GM19324 (cell line): ENCODE results near the gene GALNT14.

ENCODE experiments used
- ATAC-seq: cut with Tn5 transposase; IDR thresholded peaks from one replicate; pipeline ENCODE4 v1.9.1; 2021; ENCODE audit warnings: mild to moderate bottlenecking, moderate library complexity; ENCODE audit not compliant: unreplicated experiment, low FRiP score

The GALNT14 gene

DNA sequence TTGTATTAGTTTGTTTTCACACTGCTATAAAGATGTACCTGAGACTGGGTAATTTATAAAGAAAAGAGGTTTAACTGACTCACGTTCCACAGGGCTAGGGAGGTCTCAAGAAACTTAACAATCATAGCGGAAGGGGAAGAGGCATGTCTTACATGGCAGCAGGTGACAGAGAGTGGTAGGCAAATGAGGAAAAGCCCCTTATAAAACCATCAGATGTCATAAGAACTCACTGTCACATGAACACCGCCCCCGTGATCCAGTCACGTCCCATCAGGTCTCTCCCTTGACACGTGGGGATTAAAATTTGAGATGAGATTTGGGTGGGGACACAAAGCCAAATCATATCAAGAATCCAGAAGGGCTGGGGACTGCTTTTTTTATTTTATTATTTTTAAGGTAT lies 120.0 kb downstream of the GALNT14 start:
- ATAC-seq = no peak

DNA sequence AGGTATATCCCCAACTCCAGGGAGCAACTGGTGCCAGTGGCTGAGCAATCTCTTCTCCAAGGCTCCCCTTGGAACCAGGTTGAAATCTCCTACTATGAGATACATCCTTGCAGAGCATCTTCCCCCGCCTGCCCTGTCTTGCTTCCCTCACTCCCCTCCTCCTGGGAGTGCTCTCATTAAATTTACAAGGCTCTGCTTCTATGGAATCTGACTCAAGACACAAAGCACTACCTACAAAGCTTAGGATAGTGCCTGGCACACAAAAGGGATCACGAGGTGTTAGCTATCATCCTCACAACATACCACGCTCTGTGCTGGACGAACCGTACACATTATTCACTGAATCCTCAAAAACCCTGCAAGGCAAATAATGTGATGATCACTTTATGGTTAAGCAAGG lies 121.6 kb downstream of the GALNT14 start:
- ATAC-seq = no peak

DNA sequence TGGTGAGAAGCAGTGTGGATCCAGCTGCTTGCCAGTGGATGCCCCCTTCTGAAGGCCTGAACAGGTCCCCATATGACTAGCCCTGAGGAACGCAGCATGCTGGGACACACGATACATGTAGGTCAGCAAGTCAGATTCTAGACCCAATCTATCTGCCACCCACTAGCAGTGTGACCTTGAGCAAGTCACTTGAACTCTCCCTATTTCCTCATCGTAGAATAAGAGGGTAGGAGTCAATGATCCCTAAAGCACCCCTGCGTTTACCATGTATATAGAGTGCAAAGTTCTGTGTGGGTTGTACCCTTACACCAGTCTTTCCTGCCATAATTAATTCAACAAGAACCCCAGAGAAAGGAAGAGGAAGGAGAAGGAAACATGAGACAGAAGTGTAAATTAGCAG lies 123.7 kb downstream of the GALNT14 start:
- ATAC-seq = no peak

DNA sequence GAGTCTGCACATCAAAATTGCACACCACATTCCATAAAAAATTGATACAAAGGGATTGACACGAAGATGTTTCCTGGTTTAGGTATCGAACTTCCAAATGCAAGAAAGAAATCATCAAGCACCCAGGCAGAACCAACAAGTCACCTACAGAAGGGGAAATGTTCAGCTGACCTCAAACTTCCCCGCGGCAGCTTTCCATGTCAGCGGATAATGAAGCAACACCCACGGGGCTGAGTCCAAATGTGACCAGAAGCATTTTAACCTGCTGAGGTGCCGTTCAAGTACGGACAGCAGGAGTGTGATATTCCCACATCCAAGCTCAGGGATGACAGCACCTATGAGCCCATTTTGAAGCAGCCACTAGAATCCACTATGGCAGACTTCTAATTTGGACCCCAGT lies 124.9 kb downstream of the GALNT14 start:
- no peak for ATAC-seq

DNA sequence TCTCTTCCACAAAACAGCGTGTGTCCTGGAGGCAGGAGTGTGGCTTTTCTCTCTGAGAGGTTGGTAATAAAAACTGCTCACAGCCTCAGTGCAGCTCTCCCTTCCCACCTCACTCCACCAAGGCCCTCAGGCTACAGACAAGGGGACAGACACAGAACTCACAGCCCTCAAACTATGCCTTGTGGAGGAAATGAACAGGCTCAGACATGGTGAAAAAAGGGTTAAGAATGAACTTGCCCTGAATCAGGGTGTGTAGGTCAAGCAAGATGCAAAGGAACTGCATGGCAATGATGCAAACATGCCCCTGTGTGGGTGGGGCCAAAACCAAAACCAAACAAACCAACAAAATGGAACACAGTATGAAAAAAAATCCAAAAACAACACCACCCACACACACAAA lies 125.8 kb downstream of the GALNT14 start:
- no peak for ATAC-seq

DNA sequence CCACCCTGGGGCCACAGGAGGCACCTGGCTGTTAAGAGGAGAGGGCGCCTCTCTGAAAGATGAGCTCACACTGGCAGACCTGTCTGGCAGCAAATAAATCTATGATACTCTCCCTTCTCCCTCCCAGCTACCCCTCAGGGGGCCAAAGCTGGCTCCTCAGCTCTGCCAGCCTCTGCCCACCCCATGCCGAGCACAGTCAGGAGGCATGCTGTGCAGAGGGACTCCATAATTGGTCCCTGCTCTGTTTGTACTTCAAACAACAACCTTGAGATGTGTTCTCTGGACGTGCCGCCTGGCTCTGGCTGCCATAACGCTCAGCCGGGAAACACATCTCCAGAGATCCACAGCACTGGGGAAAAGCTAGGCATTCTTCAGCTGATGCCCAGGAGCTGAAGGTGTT lies 126.7 kb downstream of the GALNT14 start:
- no peak for ATAC-seq

DNA sequence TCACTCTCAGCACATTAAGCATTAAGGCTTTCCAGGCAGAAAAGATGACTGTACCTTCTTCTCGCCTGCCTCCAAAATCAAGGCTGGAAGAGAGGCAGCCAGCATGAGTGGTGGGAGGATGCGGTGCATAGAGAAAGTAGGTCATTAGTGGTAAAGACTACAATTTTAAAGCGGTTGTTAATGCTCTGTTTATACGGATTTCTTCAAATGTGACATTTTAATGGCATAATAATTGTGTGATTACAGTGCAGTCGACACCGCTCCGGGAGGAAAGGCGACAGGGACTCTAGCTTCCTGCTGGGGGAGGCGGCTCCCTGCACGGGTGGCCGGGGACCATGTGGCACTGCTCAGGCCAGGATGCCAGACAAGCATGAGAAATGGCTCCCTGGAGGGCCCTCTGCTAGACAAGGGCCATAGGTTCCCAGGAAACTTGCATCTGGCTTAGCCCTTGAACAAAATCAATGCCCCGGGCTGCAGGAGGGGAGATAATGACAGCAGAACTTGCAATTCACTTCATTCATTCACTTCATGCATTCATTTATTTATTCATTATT lies 129.6 kb downstream of the GALNT14 start:
- no peak for ATAC-seq

DNA sequence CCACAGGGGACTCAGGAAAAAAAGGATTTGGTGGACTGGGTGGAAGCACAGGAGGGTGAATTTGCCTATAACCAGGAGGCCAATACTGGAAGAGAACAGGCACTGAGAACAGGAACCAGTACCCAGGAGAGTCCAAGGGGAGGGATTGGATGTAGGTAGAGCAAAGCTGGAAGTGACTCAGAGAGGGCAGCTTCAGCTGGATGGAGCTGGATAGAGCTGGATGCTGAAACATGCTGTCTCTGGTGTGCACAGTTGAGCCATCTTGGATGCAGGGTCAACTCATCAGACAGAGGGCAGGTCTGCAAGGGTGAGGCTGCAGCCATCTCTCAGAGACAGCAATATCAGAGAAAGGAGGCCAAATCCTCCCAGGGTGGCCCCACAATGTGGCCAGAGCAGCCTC lies 134.0 kb downstream of the GALNT14 start:
- ATAC-seq = no peak

DNA sequence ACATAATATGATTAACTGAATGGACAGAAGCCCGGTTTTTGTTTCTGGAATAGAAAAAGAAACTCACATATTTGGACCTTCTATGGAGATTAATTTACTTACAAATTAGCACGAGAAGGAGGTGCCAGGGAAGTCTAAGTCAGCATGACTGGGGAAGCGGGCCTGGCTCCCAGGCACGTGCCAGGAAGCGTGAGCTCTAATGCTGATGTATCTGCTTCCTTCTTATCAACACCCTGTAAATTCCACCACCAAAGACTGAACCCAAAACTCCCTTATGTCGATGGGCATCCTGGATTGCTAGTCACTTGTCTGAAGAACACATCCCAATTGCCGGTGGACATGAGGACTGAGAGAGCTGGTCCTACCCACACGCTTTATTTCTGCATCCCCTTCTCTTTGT lies 134.5 kb downstream of the GALNT14 start:
- ATAC-seq = no peak

DNA sequence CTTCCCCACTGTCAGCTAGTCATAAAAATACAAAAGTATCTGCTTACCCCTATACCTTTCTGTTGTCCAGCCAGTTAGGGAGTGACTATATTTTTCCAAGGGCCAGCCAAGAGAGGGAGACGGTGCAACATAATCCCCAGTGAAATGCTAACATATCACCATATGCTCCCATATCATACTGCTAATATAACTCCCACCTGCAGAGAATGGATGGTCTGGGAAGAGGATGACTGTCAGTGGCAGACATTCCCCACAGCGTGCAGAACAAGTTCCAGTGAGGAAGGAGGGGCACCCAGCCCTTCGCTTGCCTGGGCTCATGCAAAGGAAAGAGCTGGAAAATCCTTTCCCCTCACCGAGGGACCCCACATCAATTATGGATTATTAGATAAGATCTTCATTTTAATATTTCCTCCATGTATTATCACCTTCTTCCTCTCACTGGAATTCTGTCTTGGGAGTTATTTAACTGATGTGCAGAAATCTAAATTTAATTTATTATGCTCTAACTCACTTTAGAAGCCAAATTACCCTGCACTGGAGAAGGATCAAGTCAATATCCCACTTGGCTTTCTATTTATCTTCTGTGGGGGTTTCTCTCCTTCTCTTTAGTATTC lies 135.6 kb downstream of the GALNT14 start:
- ATAC-seq = no peak

DNA sequence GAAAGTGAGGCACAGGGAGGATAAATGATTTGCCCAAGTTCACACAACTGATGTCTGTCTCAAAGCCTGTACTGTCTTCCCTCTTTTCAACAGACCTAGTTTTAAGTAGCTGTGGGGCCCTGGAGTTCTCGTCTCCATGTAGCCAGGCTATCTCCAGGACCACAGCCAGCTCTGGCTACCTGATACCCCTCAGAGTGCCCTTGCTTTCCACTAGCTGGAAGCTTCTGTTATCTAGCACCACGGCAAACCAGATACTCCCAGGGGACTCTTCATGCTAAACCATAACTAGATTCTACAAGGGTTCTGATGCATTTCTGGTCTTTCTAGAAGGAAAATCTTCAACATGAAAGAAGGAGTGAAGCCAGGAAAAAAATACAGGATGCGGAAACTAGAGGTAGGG lies 137.3 kb downstream of the GALNT14 start:
- no peak for ATAC-seq

DNA sequence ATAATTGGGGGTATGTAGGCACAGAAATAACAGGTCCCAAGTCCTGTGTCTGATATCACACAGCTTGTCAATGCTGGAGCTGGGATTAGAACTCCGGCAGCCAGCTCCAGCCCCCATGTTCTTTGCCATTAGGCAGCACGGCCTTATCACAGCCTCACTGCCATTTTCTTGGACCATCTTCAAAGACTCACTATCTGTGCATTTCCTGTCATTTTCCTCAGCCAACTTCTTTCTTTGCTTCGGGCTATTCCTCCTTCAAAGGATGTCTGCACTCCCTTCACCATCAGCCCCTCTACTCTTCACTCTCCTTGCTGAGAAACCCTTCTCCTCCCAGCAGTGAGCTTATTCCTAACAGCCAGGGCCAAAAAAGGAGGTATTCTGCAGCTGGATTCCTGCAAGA lies 139.6 kb downstream of the GALNT14 start:
- no peak for ATAC-seq

DNA sequence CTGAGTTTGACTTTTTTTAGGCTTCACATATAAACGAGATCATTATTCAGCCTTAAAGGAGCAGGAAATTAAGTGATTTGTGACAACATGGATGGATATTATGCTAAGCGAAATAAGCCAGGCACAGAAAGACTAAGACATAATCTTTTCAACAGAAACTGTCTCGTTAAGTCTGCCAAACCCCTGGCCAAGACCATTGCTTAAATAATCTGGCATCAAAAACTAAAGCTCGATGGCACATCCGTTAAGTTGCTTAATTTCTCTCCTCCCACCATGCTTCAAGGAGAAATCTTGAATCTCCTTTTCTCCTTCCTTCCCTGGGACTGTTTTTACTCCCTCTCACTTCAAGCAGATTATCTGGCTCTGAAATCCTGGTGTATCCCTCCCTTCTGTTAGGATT lies 140.3 kb downstream of the GALNT14 start:
- no peak for ATAC-seq

DNA sequence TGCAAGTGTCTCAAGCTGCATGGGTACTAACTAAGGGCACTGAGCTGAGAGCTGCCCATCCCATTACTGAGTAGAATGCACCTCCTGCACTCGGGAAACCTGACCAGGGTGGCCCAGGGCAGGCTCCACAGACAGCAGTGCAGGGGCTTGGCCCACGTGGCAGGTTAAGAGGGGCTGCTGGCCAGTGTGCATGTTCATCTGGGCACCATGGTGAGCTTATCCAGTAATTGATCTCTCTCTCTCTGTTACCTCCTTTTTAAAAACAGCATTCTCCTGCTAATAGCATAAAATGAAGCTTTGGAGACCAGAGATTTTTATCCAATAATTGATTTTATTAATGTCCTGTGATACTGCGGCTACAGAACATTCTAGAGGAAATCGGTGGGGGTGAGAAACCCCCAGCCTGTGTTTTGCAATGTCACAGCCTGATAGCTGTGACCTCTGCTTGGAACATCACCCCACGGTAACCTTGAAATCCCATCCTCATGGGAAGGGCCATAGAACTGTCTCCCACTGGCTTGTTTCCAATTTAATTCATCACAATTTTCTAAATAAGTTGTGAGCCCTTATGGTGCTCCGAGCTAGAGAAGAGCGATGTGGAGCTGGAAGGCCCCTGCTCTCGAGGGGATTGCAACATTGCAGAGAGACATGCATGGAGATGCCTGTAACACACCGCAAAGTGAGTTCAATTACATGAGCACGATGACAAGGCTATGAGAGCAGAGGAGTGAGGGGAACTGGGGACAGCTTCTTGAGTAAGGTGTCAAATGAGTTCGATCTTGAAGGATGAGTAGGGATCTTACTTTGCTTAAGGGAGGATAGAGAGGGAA lies 143.8 kb downstream of the GALNT14 start:
- no peak for ATAC-seq

DNA sequence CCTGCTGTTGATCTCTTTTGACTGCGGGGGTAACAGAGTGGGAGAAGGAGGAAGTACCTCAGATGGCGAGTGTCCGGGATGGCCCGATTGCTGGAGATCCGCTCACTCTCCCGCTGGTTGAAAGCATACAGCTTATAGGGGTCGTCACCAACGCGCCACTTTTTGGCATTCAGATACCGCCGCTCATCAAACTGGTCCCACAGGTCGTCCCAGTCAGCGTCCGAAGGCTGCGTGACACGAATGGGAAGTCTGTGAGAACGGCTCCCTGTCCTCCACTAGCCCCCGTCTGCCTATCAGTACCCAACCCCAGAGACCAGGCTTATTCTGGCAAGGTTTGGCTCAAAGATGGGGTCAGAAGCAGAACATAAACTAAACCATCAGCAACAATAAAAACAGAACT lies 145.5 kb downstream of the GALNT14 start:
- no peak for ATAC-seq

DNA sequence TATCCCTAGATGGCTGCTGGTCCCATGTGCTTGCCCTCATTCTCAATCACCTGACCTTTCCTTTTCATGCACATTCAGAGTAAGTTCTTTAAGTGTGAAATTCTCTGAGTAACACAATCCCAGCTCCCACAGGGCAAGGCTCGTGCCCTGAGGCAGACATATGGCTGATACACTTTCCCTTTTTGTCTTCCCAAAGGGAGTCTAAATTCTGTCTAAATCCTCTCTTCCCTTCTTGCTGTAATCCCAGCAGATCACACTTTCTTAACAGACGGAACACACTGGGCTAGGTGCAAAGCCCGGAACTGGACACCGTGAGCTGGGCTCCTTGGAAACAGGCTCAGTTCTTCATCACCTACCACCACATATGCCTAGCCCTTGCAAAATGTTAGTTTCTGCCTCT lies 147.6 kb downstream of the GALNT14 start:
- ATAC-seq = no peak

DNA sequence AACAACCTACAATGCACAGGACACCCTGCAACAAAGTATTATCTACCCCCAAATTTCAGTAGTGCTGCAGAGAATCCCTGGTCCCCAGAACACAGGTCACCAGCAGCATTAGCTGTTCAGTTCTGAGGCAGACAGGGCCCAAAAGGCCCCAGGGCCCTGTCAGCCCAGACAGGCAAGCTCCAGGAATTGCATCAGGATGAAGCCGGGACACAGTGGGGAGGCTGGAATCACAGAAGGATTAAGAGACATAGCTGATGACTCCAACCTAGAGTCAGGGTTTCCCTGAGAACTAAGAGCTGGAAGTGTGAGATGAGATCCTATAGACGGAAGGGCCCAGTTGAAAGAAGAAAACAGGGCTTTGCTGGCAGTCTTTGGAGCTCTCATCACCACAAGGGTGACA lies 148.1 kb downstream of the GALNT14 start:
- no peak for ATAC-seq

DNA sequence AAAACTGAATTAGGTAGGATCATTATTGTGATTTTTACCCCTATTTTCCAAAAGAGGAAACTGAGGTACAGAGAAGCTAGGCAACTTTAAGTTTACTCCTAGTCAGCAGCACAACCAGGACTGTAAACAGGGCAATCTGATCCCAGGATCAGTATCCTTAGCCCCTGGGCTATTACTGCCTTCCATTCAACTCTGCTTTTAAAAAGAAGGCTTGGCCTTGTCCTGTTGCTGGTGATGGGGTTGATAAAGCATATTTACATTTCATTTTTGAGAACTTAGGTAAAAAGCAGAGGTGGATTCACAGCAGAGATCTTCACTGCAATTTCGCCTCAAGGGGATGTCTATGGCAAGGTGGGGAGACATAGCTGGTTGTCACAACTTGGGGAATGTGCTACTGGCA lies 148.5 kb downstream of the GALNT14 start:
- ATAC-seq = no peak

DNA sequence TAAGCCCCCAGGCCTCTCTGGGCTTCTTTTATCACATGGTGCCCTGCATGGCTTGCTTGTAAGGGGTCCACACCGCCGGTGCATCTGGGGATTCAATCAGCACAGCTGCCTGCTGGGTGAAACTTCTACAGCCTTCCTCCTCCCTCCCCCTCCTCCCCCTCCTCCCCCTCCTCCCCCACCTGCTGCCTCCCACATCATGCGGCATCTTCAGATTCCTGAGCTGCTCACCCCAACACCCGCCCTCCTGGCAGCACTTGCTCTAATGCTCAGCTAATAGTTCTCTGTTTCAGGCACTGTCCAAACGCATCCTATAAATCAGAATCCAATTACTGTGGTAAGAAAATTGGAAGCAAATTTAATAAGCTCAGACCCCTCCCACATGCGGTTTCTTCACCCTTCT lies 150.7 kb downstream of the GALNT14 start:
- ATAC-seq = no peak

DNA sequence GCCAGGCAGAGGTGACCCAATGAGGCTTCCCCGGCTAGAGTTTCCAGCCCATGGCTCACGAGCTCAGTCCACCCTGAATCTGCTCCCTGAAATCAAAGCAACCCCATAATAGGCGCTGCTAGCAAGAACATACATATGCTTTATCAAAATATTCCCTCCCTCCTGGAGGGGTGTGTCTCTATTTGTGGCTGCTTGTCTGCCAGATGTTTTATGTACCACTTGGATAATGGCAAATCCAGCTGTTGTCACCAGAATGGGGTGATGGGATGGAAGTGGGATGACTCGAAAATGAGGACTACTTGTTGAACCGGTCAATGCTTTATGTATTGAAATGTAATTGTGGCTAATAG lies 152.0 kb downstream of the GALNT14 start:
- no peak for ATAC-seq

DNA sequence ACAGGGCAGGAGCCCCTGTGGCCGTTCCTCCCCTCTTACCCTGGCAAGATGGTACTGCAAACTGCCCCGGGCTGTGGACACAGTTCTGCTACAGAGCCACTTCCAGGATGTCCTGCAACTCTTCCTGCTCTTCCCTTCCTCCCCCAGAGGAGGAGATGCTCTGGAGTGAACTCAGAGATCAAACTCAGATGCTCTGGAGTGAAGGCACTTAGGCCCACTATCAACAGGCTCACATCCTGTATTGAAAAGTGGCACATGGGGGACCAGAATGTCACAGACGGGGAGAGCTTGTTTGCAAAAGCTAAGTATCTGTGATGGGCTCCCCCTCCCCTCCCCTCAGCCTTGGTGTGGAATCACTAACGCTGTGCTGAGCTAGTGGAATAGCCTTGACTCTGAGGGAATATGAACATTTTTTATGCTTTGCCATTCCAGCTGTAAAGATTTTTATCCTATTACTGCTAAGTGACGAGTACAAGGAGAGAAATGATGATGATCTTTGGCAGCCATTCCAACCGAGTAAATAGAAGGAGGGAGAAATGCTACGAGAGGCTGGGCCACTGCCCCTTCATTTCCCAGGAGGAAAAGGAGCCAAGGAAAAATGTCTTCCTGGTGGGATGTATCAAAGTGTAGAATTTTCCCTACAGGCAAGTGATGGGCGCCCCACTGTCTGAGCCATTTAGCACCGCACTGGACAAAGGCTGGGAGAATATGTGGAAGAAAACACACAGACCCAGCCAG lies 152.6 kb downstream of the GALNT14 start:
- ATAC-seq = no peak
